Activated CD4-positive, alpha-beta T cell treated with anti-CD3 and anti-CD28 coated beads for 4 hours (primary cell): ENCODE data around the gene DISP3.
"Not testable (repeated sequence)": the region's sequence is repeated elsewhere in the genome, so short reads cannot be mapped to it uniquely, and the experiment has no call there.

Experiments used
- DNase-seq, 2 donors: peaks; one replicate each; pipeline ENCODE4 v3.0.0-alpha.2; 2020

Gene DISP3

GRCh38 chr1:11580049-11580448 lies 101.1 kb downstream of the DISP3 start:
- DNase-seq = not testable (repeated sequence)

GRCh38 chr1:11581445-11581991 lies 102.6 kb downstream of the DISP3 start:
- no peak for DNase-seq

- DNase-seq = no peak
Observed at GRCh38 chr1:11585389-11585788, 106.4 kb downstream of the DISP3 start.
